ENCODE measurements around the gene PTGR3.

The PTGR3 gene

GRCh38 chr18:75213611-75214331 is 4.8 kb upstream of the PTGR3 start:
- no peak overlapping the region for H3K27ac ChIP-seq
- TF ChIP-seq CTCF (conservative IDR thresholded peaks at IDR 0.05) = no peak

- no peak for TF ChIP-seq CTCF (conservative IDR thresholded peaks at IDR 0.05)
- H3K27ac ChIP-seq = peak overlapping the region; percentile 97
These were observed 3.8 kb upstream of the PTGR3 start for GRCh38 chr18:75212751-75213090.

- no peak for TF ChIP-seq CTCF (conservative IDR thresholded peaks at IDR 0.05)
- H3K27ac ChIP-seq = peak overlapping the region; percentile 97
These were observed 3.2 kb upstream of the PTGR3 start for GRCh38 chr18:75211953-75212750.

- peak overlapping the region; percentile 97 for H3K27ac ChIP-seq
- TF ChIP-seq CTCF (conservative IDR thresholded peaks at IDR 0.05) = no peak
These were observed 2.6 kb upstream of the PTGR3 start for GRCh38 chr18:75211626-75211952.

GRCh38 chr18:75211002-75211621 is 2.2 kb upstream of the PTGR3 start:
- H3K27ac ChIP-seq = peak overlapping the region; percentile 97
- TF ChIP-seq CTCF (conservative IDR thresholded peaks at IDR 0.05) = no peak

GRCh38 chr18:75210274-75211001 is 1.5 kb upstream of the PTGR3 start, which contains the start of gene TSHZ1:
TSS of gene TSHZ1 (plus strand) at chr18:75210797. CDS start at chr18:75211877, 1,080 bp downstream.
- peak within 1 kb of the TSS; percentile 97 for H3K27ac ChIP-seq
- no peak for TF ChIP-seq CTCF (conservative IDR thresholded peaks at IDR 0.05)

- peak overlapping the region; percentile 97 for H3K27ac ChIP-seq
- no peak for TF ChIP-seq CTCF (conservative IDR thresholded peaks at IDR 0.05)
These were observed 966 bp upstream of the PTGR3 start for GRCh38 chr18:75209951-75210258.
